ENCODE results near the gene CTNND2. TPM values are rescaled to one million over a fixed set of nuclear protein-coding genes. Genes with fewer than 3 reads are reported as not detected.

CTNND2 gene
- total and polyA plus RNA-seq, 2 donors (not counting 1 experiment from before 2014, with no cell fraction given), result not detected

- ChIA-PET POLR2A (no interaction called here), CTCF (no interaction called here)
- Histone ChIP-seq H3K36me3 (replicated peaks in 1 of 2; ENCODE audit: control extremely low read depth in 1 of 2, control insufficient read depth in 1 of 2, extremely low read depth in 1 of 2, insufficient read depth in 2 of 2, low read length in 1 of 2) (no peaks in the 10 kb centered on the region), H3K9ac (ENCODE audit: low read length) (no peak overlapping the region), H2AFZ (ENCODE audit: insufficient read depth, low read depth, low read length, poor library complexity, severe bottlenecking) (no peak overlapping the region), H3K4me1 (ENCODE audit: control insufficient read depth in 2 of 2, insufficient read depth in 2 of 2, low read length in 2 of 2) (no peaks in the 10 kb centered on the region), H3K4me3 (ENCODE audit: control extremely low read depth in 1 of 5, extremely low read depth in 1 of 5, insufficient read depth in 1 of 5, low read depth in 2 of 5, low read length in 4 of 5) (no peak overlapping the region), H3K9me3 (ENCODE audit: control extremely low read depth in 1 of 3, control insufficient read depth in 2 of 3, insufficient read depth in 1 of 3, low read length in 2 of 3) (no peaks in the 10 kb centered on the region), H3K27me3 (replicated peaks in 1 of 4; ENCODE audit: control extremely low read depth in 1 of 4, control insufficient read depth in 3 of 4, insufficient read depth in 4 of 4, low read length in 3 of 4) (no peaks in the 10 kb centered on the region), H3K27ac (ENCODE audit: low read length in 2 of 2) (no peak overlapping the region), H3K4me2 (replicated peaks; ENCODE audit: low read depth, low read length, poor library complexity, severe bottlenecking) (no peak overlapping the region), H4K20me1 (ENCODE audit: control insufficient read depth, insufficient read depth, low read length, poor library complexity, severe bottlenecking) (no peaks in the 10 kb centered on the region), H3K79me2 (ENCODE audit: control insufficient read depth, insufficient read depth, low read length) (no peaks in the 10 kb centered on the region)
- intact Hi-C loops (cut with micrococcal nuclease), result no loop called here
- peaks cover 2% of the 10 kb centered on the region for H3K4me1 Mint-ChIP-seq
- no peak for TF ChIP-seq CTCF (IDR thresholded peaks at IDR 0.05)
- no peak for TF ChIP-seq EZH2 (IDR thresholded peaks at IDR 0.05; ENCODE audit: borderline replicate concordance, insufficient read depth, low read depth, low read length, poor library complexity, severe bottlenecking)
- 100% methylated on average over 6 of the region's 6 CpGs for WGBS (ENCODE audit: insufficient coverage)
- no peak overlapping the region for H3K27ac Mint-ChIP-seq
- H3K4me3 Mint-ChIP-seq, result no peak overlapping the region
- ATAC-seq (ENCODE audit: low read depth), result no peak
- no peak for DNase-seq
- H3K27me3 Mint-ChIP-seq, result no peaks in the 10 kb centered on the region
- peaks cover 2% of the 10 kb centered on the region for H3K9me3 Mint-ChIP-seq (ENCODE audit: insufficient read depth)
Measured at GRCh38 chr5:11590475-11590874, 313.8 kb downstream of the CTNND2 start.

GRCh38 chr5:11588803-11589202 is 315.4 kb downstream of the CTNND2 start:
- TF ChIP-seq CTCF (IDR thresholded peaks at IDR 0.05) (no peak), EZH2 (IDR thresholded peaks at IDR 0.05; ENCODE audit: borderline replicate concordance, insufficient read depth, low read depth, low read length, poor library complexity, severe bottlenecking) (no peak)
- Mint-ChIP-seq H3K27me3 (no peaks in the 10 kb centered on the region), H3K27ac (no peak overlapping the region), H3K9me3 (ENCODE audit: insufficient read depth) (peaks cover 2% of the 10 kb centered on the region), H3K4me3 (no peak overlapping the region), H3K4me1 (peaks cover 2% of the 10 kb centered on the region)
- no peak overlapping the region for H3K4me2 ChIP-seq (replicated peaks; ENCODE audit: low read depth, low read length, poor library complexity, severe bottlenecking)
- intact Hi-C loops (cut with micrococcal nuclease), result no loop called here
- DNase-seq (no peak), ATAC-seq (ENCODE audit: low read depth) (no peak)
- H3K27ac ChIP-seq (ENCODE audit: low read length in 2 of 2), result no peak overlapping the region
- POLR2A ChIA-PET, result no interaction called here
- H3K79me2 ChIP-seq (ENCODE audit: control insufficient read depth, insufficient read depth, low read length), result no peaks in the 10 kb centered on the region
- H4K20me1 ChIP-seq (ENCODE audit: control insufficient read depth, insufficient read depth, low read length, poor library complexity, severe bottlenecking), result no peaks in the 10 kb centered on the region
- no peaks in the 10 kb centered on the region for H3K4me1 ChIP-seq (ENCODE audit: control insufficient read depth in 2 of 2, insufficient read depth in 2 of 2, low read length in 2 of 2)
- H3K9ac ChIP-seq (ENCODE audit: low read length), result no peak overlapping the region
- H3K36me3 ChIP-seq (replicated peaks in 1 of 2; ENCODE audit: control extremely low read depth in 1 of 2, control insufficient read depth in 1 of 2, extremely low read depth in 1 of 2, insufficient read depth in 2 of 2, low read length in 1 of 2), result no peaks in the 10 kb centered on the region
- no peak overlapping the region for H2AFZ ChIP-seq (ENCODE audit: insufficient read depth, low read depth, low read length, poor library complexity, severe bottlenecking)
- 14% methylated on average over 2 of the region's 6 CpGs for WGBS (ENCODE audit: insufficient coverage)
- CTCF ChIA-PET, result no interaction called here
- no peak overlapping the region for H3K4me3 ChIP-seq (ENCODE audit: control extremely low read depth in 1 of 5, extremely low read depth in 1 of 5, insufficient read depth in 1 of 5, low read depth in 2 of 5, low read length in 4 of 5)
- H3K27me3 ChIP-seq (replicated peaks in 1 of 4; ENCODE audit: control extremely low read depth in 1 of 4, control insufficient read depth in 3 of 4, insufficient read depth in 4 of 4, low read length in 3 of 4), result no peaks in the 10 kb centered on the region
- H3K9me3 ChIP-seq (ENCODE audit: control extremely low read depth in 1 of 3, control insufficient read depth in 2 of 3, insufficient read depth in 1 of 3, low read length in 2 of 3), result no peaks in the 10 kb centered on the region
